ENCODE results near the gene TNFAIP8L3. TPM values are rescaled to one million over a fixed set of nuclear protein-coding genes. Genes with fewer than 3 reads are reported as not detected.

TNFAIP8L3 gene
- total RNA-seq, 1 experiment from 2014 or later, result 1.8 TPM

DNA sequence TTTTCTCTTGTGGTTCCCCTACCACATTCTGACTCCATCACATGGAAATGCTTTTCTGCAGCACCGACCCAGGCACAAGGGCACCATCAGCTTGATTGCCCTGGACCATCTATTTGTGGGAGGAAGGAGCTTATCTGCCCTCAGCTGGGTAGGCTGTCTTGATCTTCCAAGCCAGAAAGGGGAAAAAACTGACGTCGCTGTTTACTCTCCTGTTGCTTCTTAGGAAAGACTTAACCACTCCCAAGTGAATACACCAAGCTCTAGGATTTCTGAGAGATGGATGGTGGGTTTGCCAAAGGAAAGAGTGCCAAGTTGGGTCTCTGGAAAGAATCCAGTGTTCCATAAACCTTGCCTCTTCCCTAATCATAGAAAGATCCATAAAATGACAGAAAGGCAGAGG lies 4.0 kb downstream of the TNFAIP8L3 start:
- DNase-seq (ENCODE audit: low read depth), result no peak

DNA sequence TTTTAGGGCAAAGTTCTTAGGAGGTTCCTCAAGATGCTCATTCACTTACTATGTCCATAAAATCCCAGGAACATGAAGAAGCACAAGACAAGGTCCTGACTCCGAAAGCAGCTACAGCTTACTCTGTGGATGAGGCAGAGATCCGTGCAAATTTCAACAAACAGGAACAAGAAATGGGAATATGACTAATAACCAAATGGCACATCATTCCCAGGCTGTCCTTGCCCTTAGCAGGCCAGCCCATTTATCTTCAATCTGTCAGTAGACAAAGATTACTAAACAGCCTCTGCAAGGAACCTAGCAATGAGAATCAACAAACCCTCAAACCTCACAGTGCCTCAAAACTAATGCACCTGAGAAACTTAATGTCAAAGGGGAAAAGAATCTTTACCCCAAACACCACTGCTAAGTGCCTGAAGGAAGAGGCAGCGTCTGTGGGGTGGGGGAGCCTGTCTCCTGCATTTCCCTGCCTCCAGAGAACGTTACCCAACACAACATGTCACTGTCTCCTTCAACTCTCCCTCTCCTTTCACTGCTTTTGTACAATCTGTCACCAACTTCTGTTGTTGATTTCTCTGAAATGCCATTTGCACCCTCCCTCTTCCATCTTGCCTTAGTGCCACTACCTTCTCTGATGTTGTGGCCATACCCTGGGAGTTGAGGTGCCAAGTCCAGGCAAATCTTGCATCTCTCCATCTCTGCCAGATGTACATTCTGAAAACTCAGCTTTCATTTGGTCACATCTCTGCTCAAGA lies 4.8 kb downstream of the TNFAIP8L3 start:
- DNase-seq (ENCODE audit: low read depth), result peak; percentile 23

DNA sequence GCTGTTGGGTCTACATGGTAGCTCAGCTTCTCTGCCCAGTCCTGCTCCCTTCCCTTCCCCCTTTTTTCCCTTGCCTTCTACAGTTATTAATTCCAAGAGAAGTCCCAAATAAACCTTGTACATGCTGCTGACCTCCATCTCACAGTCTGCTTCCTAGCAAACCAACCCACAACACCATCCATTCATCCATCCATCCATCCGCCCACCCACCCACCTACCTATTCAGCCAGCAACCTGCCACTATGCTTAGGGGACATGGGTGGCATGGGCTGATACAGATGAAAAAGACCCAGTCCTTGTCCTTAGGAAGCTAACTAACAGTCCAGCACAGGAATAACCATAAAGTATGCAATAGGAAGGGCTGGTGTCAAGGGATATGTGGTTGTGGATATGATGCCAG lies 5.7 kb downstream of the TNFAIP8L3 start:
- DNase-seq (ENCODE audit: low read depth), result no peak

DNA sequence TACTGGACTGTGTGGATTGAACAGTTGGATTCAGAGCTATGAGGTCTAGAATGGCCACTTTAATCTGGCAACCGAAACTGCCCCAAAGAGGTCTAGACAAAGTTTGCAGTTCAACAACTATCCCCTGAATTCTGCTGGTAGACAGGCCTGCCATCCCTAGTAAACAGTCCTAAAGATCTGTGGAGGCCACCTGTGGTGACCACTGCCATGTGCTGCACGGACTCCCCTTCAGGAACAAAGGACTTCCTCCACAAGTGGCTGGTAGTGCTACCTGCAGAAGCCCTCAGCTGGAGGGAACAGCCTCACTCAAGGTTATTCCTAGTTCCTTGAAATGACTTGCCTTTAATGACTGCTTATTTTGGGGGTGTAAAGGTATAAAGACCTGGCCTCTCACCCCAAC lies 6.1 kb downstream of the TNFAIP8L3 start:
- no peak for DNase-seq (ENCODE audit: low read depth)

DNA sequence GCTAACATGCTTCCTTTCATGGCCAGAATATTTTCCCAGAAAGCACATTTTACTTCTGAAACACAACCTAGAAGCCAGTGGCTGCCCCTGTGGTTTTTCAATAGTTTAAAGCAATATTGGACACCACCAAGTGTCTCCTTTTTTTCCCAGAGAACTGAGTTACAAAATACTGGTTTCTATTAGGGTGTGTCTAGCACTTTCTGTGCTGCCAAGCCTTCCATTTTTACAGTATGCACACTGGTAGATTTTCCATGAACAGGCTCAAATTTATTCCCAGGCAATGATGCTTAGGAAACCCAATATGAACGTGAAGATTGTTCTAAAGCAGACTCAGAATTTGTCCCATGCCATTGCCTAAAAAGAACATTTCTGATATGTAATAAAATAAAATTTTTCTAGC lies 7.2 kb downstream of the TNFAIP8L3 start:
- no peak for DNase-seq (ENCODE audit: low read depth)

DNA sequence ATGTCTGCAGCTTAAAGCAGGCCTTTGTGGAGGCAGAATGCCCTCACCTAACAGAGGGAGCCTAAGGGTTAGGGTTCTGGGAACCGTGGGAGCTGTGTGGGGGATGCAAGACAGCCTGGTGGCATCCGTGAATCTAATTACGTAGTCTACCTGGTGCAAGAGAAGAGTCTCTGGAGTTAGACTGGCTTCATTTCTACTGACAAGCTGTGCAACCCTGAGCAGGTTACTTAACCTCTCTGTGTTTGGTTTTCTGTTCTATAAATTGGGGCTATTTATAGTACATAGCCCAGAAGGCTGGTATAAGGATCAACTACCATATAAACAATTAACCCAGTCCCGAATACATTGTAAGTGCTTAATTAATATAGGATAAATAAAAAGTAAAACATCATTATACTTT lies 8.3 kb downstream of the TNFAIP8L3 start:
- DNase-seq (ENCODE audit: low read depth), result no peak

DNA sequence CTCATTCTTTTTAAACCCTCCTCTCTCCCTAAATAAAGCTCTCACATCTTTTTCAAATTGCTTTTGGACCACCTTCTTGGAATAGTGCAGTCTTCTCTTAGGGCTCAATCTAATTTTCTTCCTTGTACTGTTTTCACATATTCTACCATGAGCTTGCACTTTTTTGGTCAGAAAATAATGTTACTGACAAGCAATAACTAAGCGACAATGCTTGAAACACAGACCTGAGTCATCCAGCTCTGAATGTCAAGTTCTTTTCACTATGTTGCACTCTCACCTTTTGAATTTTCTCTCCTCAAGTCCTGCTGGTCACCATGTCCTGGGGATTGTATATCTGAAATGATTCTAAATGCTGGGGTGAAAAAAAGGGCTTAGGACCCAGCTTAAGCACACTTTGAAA lies 8.9 kb downstream of the TNFAIP8L3 start:
- no peak for DNase-seq (ENCODE audit: low read depth)

DNA sequence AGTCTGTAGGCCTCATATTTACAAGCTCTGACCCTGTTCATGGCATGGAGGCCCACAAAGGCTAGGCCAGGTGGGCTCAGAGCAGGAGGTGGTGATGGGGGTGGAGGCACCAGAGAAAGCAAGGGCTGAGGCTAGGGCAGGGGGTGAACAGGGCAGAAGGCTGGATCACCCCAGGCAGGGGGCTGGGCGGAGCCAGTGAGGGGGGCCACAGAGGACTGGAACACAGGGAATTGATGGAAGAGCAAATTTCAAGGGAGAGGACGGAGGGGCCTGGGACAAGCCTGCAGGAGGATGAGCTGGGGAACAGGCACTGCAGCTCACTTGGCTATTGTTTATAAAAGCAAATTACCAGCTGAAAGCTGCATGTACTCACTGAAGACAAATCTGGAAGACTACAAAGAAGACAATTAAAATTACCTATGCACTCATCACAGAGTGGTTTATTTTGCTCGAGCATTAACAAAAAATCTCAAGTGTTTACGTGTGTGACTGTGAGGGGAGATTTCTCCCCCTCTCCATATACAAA lies 11.0 kb downstream of the TNFAIP8L3 start:
- no peak for DNase-seq (ENCODE audit: low read depth)

DNA sequence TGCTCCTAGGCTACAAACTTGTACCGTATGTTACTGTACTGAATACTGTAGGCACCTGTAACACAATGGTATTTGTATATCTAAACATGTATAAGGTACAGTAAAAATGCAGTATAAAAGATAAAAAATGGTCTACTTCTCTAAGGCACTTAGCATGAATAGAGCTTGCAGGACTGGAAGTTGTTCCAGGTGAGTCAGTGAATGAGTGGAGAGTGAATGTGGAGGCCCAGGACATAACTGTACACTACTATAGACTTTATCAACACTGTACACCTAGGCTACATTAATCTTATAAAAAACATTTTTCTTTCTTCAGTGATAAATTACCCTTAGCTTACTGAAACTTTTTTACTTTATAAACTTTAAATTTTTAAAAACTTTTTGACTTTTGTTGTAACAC lies 12.5 kb downstream of the TNFAIP8L3 start:
- DNase-seq (ENCODE audit: low read depth), result no peak

DNA sequence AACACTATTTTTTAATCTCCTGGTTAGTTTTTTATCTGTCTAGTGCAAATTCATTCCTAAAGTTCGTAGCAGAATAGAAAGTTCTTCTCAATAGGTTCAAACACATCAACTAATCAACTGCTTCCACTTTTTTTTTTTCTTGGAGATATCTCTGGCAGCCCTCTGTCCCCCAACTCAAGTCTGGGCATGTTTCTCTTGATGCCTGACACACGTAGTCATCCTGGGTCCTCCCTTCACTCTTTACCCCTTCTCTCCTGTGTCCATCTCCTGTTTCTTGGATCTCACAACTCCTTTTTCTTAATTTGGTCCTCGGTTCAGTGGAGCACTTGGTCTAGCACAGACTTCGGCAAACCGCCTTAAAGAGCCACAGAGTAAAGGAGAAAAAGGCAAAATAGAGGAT lies 14.4 kb downstream of the TNFAIP8L3 start:
- no peak for DNase-seq (ENCODE audit: low read depth)

DNA sequence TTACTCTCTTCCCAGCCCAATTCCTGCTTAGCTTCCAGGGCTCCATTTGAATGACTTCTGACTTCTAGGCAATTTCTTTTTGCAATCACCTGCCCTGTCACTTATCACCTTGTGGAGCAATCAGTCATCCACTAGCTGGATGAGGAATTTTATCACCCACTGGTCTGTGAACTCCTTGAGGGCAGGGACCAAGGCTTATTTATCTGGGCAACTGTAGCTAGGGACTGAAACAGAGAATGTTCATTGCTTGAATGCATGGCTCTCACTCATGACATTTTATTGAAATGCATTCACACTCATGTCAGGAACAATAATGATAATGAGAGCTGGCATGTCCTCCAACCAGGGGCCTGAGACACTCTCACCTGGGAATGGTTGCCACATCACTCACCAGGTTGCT lies 15.5 kb downstream of the TNFAIP8L3 start:
- DNase-seq (ENCODE audit: low read depth), result no peak

DNA sequence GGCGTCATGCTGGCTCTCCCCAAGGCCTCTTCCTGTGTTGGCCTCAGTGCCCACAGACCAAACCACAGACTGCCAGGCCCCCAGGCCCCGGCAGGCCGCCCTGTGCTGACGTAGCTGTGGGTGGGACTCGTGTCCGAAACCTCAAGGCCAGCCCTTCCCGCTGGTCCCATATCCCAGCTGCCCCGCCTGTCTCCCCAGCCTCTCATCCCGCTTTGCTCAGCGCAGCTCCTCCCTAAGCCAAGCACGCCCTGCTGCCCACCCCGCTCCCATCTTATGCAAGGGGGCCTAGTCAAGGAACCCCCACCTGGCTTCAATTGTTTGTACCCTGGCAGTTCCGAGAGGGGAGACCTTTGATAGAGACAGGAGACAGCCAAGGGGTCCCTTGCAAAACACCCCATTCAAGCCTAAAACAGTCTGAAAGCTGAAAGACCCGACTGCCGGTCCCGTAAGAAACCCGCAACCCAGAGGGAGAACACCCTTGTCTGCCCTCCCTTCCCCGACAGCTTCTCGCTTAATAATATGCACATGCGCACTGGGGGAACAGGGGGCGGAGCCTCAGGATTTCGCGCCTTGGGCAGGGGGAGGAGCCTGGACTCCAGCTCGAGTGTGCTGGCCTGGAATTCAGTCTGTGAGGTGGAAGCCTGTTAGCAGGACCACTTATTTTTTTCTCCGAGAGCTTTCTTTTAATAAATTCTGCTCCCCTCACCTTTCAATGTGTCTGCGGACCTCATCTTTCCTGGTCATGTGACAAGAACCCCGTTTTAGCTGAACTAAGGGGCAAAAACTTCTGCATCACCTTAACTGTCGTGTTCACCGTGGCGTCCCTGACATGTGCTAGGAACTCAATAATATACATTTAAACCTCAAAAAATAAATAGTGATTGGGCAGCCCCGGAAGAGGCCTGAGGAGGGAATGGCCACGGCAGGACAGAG lies 17.2 kb downstream of the TNFAIP8L3 start:
- DNase-seq (ENCODE audit: low read depth), result peak; percentile 92

DNA sequence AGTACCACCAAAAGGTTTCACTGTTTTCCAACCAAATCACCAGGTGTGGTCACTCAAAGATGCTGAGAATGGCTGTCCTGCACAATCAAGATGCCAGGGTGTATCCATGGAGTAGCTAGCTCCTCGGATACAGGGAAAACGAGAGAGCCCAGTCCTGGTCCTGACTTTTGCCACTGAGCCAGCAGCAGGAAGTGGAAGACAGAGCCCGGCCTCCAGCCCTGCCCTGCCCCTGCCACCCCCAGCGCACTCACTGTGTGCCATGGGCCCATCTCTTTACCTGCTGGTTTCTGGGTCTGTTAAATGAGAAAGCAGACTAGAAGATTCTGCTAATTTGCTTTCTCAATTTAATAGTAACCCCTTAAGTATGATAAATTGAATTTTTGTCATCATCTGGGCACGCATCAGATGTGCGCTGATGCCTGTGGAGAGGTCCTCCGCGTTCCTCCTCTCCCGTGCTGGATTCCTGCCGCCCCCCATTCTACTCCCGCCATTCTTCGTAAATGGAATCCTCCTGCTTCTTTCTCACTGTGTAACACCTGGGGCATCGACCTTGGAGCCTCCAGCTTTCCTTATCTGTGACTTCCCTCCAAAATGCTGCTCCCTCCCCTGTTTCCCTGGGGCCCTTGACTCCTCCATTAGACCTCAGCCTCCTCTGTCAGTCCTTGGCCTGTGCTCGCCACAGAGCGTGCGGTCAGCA lies 18.0 kb downstream of the TNFAIP8L3 start:
- DNase-seq (ENCODE audit: low read depth), result no peak

DNA sequence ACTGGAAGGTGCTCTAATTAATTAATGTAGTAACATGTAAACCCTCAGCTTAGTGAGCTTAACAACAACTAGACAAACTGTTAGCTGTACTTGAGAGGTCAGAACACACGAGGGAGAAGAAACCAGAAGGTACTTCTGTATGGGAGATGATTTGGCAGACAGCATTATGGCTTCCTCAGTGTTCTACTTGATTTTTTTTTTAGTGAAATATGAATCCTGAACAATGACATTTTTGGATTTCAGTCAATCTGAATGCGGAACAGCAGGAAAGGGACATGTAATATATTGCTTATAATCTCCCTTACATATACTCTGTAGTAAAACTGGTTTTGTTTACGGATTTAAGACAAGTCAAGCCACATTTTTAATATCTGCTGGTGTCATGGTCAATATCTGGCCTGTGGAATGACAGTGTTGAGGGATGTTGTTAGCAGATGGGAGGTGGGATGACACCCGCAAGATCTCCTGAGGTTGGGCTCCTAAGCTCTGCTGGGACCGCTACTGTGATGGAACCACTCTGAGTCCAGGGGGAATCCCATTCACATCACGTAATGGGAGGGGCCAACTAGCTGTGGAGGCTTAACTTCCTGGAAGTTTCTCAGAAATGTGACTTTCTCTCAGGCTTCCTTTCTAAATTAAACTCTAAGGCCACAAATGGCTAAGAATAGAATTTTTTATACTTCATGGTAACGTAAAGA lies 18.7 kb downstream of the TNFAIP8L3 start:
- DNase-seq (ENCODE audit: low read depth), result no peak

DNA sequence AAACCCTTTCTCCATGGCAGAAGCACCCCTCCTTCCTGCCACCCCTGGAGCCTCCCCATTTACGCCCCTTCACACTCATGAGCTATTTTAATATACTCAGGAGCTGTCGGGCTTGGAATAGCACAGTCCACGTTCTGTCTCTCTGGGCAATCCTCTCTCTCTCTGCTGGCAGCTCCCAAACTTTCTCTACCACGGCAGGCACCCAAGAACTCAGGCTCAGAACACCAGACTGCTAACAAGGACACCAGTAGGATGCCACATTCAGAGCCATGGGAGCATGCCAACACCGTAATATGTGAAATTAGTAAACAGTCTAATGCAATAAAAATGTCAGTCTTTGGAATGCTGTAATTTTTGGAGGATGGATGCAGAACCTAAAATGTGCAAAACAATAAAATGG lies 19.3 kb downstream of the TNFAIP8L3 start:
- no peak for DNase-seq (ENCODE audit: low read depth)

DNA sequence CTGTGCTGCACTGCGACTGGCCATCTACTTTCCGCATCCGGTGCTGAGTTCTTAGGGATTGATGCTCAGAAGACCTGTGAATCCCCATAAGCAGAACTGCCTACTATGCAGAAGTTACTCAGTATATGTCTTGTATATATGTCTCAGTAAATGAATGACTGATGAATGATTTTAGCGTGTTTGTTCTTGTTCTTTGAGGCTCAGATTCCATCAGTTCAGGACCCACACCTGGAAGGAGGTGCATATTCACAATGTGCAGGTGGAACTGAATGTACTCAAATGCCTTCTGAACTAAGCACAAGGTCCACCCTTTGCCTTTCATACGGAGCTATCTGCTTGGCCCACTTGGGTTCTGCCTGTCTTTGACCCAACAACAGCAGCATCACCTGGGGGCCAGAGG lies 19.8 kb downstream of the TNFAIP8L3 start:
- DNase-seq (ENCODE audit: low read depth), result no peak

DNA sequence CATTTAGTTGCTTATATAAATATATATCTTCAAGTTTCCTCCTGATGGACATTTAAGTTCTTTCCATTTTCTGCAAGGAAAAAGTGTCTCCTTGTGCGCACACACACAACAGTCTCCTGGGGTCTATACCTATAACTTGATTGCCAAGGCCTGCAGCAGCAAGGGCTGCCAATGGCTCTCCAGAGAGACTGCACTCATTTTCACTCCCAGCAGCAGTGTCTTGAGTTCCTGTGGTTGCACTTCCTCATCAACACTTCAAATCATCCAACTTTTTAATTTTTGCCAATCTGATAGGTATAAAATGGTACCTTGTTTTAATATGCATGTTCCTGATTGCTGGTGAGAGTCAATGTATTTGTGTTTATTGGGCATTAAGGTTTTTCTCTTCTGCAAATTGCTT lies 23.1 kb downstream of the TNFAIP8L3 start:
- DNase-seq (ENCODE audit: low read depth), result no peak

DNA sequence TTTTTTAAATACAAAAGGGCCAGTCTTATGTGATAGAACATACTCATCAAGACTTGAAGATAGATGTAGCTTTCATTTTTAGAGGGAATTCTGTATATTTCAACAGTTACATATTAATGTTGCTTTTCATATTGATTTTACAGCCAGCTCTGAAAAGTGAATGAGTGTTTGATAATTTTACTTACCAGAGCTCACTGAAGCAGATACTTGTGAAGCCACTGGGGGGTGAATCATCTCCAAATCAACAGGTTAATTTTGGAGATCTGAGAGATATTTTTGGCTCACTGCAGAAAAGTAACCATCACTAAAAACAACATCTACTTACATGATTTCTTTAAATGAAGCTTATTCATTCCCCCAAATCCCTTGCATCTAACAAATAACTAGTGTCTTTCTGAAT lies 24.7 kb downstream of the TNFAIP8L3 start:
- DNase-seq (ENCODE audit: low read depth), result no peak

DNA sequence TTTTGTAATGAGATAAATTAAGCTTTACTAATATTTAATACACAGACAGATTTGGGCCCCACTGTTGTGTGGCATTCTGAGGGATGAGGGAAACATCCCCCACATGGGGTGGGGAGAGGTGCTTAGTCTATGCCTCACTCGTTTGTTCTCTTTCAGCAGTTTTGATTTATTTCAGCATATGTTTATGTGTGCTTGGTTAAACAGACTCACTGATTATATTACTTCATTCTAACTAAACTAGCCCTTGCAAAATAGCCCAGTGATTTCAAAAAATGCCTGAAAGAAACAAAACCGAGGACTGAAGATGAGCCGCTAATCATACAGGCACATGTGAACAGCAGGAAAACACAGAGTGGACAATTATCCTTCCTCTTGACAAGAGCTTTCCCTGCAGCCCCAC lies 27.2 kb downstream of the TNFAIP8L3 start:
- no peak for DNase-seq (ENCODE audit: low read depth)

DNA sequence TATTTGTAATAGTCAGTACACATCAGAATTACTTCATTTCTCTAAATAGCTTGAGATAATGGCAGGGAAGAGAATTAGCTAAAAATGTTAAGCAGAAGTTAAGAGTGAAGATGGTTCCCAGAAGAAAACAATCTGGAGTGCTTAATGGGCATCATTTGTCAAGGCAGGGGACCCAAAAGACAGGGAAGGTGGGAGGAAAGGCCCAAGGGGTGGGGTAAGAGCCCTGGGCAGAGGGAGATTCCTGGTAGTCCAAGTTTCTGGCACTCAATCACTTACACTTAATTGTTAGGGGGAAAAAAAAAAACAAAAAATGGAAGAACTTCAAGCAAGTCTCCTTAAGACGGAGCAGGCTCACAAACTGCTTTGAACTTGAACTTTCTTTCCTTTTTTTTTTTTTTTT lies 28.9 kb downstream of the TNFAIP8L3 start:
- DNase-seq (ENCODE audit: low read depth), result no peak

DNA sequence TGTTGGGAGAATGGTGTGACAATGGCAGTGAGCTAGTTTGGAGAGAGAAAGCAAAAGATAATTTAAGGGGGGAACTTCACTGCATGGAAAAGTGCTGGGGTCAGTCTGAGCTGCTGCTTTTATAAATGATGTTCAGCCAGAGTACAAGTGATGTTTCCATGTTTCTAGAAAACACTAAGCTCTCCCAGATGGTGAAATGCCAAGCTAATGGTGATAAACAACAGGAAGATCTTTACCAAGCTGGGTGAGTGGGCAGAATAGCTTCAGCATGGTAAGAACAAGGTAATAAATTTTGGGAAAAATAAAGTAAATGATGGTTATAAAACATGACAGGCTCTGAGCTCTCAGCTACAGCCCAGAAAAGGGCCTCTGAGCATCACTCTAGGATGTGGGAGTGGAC lies 29.4 kb downstream of the TNFAIP8L3 start:
- no peak for DNase-seq (ENCODE audit: low read depth)
